Fibroblast of skin of back (primary cell): ENCODE results near the gene UBE2Q2.
"Not testable (repeated sequence)": the region's sequence is repeated elsewhere in the genome, so short reads cannot be mapped to it uniquely, and the experiment has no call there.

Experiments used
- DNase-seq: peaks from one replicate; pipeline ENCODE4 v3.0.0-alpha.2; 2013

The UBE2Q2 gene

GRCh38 chr15:75827691-75828090 lies 15.6 kb upstream of the UBE2Q2 start:
- no peak for DNase-seq

- DNase-seq, result no peak
Observed at GRCh38 chr15:75828429-75828828, 14.8 kb upstream of the UBE2Q2 start.

- DNase-seq, result no peak
Observed at GRCh38 chr15:75830910-75831805, 12.1 kb upstream of the UBE2Q2 start.

GRCh38 chr15:75831806-75832102 lies 11.5 kb upstream of the UBE2Q2 start:
- DNase-seq, result no peak

- DNase-seq, result no peak
Observed at GRCh38 chr15:75832114-75832513, 11.1 kb upstream of the UBE2Q2 start.

- DNase-seq, result no peak
Observed at GRCh38 chr15:75834021-75834420, 9.2 kb upstream of the UBE2Q2 start.

- peak; percentile 37 for DNase-seq
Observed at GRCh38 chr15:75835990-75836958, 7.0 kb upstream of the UBE2Q2 start.

- DNase-seq, result peak; percentile 90
Observed at GRCh38 chr15:75836959-75837334, 6.3 kb upstream of the UBE2Q2 start.

GRCh38 chr15:75840659-75841058 lies 2.6 kb upstream of the UBE2Q2 start:
- DNase-seq, result peak; percentile 78

- no peak for DNase-seq
Observed at GRCh38 chr15:75841626-75842025, 1.6 kb upstream of the UBE2Q2 start.

GRCh38 chr15:75843678-75844581 lies 683 bp downstream of the UBE2Q2 start:
- DNase-seq, result peak; percentile 59

- no peak for DNase-seq
Observed at GRCh38 chr15:75844629-75845335, 1.5 kb downstream of the UBE2Q2 start.

GRCh38 chr15:75849167-75849566 lies 5.9 kb downstream of the UBE2Q2 start:
- DNase-seq, result no peak

- no peak for DNase-seq
Observed at GRCh38 chr15:75850708-75851107, 7.5 kb downstream of the UBE2Q2 start.

- DNase-seq, result not testable (repeated sequence)
Observed at GRCh38 chr15:75851566-75851965, 8.3 kb downstream of the UBE2Q2 start.

GRCh38 chr15:75857886-75858285 lies 14.6 kb downstream of the UBE2Q2 start:
- no peak for DNase-seq

- no peak for DNase-seq
Observed at GRCh38 chr15:75861750-75862402, 18.6 kb downstream of the UBE2Q2 start.

- DNase-seq, result no peak
Observed at GRCh38 chr15:75862796-75863195, 19.5 kb downstream of the UBE2Q2 start.

GRCh38 chr15:75864213-75865059 lies 21.2 kb downstream of the UBE2Q2 start:
- DNase-seq, result no peak

GRCh38 chr15:75866045-75866444 lies 22.8 kb downstream of the UBE2Q2 start:
- not testable (repeated sequence) for DNase-seq
